IMR-90 (cell line): Measurements from ENCODE around the gene HECW1. TPM values are rescaled to one million over a fixed set of nuclear protein-coding genes. Genes with fewer than 3 reads are reported as not detected.

Source experiments
- ATAC-seq: fragments of 200-7000 bp; cut with Tn5 transposase; 2 replicates; pipeline ENCODE4 v1.9.1; 2020; ENCODE audit warnings: low read depth, mild to moderate bottlenecking, moderate library complexity
- BruUV-seq: library from RNA; stranded (reverse); fragments of 400-500 nt; replicated peaks from 2 replicates; lab custom pipeline; 2021; lab: Mats Ljungman, UMichigan
- CTCF ChIA-PET: fragments of 300-600 bp; formaldehyde crosslinking; extraction: SDS; loops from one replicate; lab custom pipeline; 2021; ENCODE audit warnings: antibody characterized with exemption; lab: Yijun Ruan, JAX
- POLR2A ChIA-PET: fragments of 300-600 bp; sonication (Branson Sonifier 250); formaldehyde crosslinking; loops from one replicate; lab custom pipeline; 2022; ENCODE audit warnings: antibody characterized with exemption; ENCODE audit not compliant: unreplicated experiment; lab: Charles Lee
- DNase-seq: peaks from one replicate; pipeline ENCODE4 v3.0.0; 2013
- H2AFZ ChIP-seq: replicated peaks from 2 replicates; pipeline ENCODE3; 2013; ENCODE audit warnings: low read length, mild to moderate bottlenecking; ENCODE audit not compliant: poor library complexity
- H2AK5ac ChIP-seq: 2 replicates; pipeline ENCODE4 v1.6.1; 2013; ENCODE audit warnings: low read depth, low read length, inconsistent platforms
- H2AK9ac ChIP-seq: replicated peaks from 2 replicates; pipeline ENCODE3; 2013; ENCODE audit warnings: mild to moderate bottlenecking, low read depth, low read length, moderate library complexity; ENCODE audit not compliant: poor library complexity
- H2BK120ac ChIP-seq: 2 replicates; pipeline ENCODE4 v1.6.1; 2013; ENCODE audit warnings: low read depth, low read length, inconsistent platforms
- H2BK15ac ChIP-seq: 3 replicates; pipeline ENCODE4 v1.6.1; 2013; ENCODE audit warnings: low read depth, low read length, inconsistent platforms
- H2BK20ac ChIP-seq: 2 replicates; pipeline ENCODE4 v1.6.1; 2013; ENCODE audit warnings: low read depth, mild to moderate bottlenecking, inconsistent platforms, low read length, moderate library complexity
- H2BK5ac ChIP-seq: 2 replicates; pipeline ENCODE4 v1.6.1; 2013; ENCODE audit warnings: mild to moderate bottlenecking, low read depth, low read length, inconsistent platforms; ENCODE audit not compliant: poor library complexity, severe bottlenecking
- H3K14ac ChIP-seq: replicated peaks from 2 replicates; pipeline ENCODE4 v1.6.1; 2013; ENCODE audit warnings: low read depth, low read length, inconsistent platforms
- H3K18ac ChIP-seq: 2 replicates; pipeline ENCODE4 v1.6.1; 2013; ENCODE audit warnings: low read depth, low read length, control low read depth
- H3K23ac ChIP-seq: 2 replicates; pipeline ENCODE4 v1.6.1; 2013; ENCODE audit warnings: low read depth, low read length, inconsistent platforms
- H3K27ac ChIP-seq: 2 replicates; pipeline ENCODE4 v1.5.1; 2013; ENCODE audit warnings: mild to moderate bottlenecking, control low read depth, low read length; ENCODE audit not compliant: insufficient read depth
- H3K27me3 ChIP-seq: 2 replicates; pipeline ENCODE4 v1.6.1; 2013; ENCODE audit warnings: low read length; ENCODE audit not compliant: control insufficient read depth, insufficient read depth
- H3K36me3 ChIP-seq: 2 replicates; pipeline ENCODE4 v1.6.1; 2013; ENCODE audit warnings: low read length, mixed read lengths; ENCODE audit not compliant: control insufficient read depth, insufficient read depth
- H3K4ac ChIP-seq: 2 replicates; pipeline ENCODE4 v1.6.1; 2013; ENCODE audit warnings: low read depth, low read length, inconsistent platforms
- H3K4me1 ChIP-seq: 2 replicates; pipeline ENCODE4 v1.6.1; 2013; ENCODE audit warnings: low read length, mixed read lengths; ENCODE audit not compliant: control insufficient read depth, insufficient read depth
- H3K4me2 ChIP-seq: 2 replicates; pipeline ENCODE4 v1.6.1; 2013; ENCODE audit warnings: low read depth, mild to moderate bottlenecking, control low read depth, low read length, moderate library complexity
- H3K4me3 ChIP-seq: 2 replicates; pipeline ENCODE4 v1.5.1; 2013; ENCODE audit warnings: low read depth, mild to moderate bottlenecking, control low read depth, low read length, moderate library complexity; ENCODE audit not compliant: insufficient read depth
- H3K56ac ChIP-seq: 2 replicates; pipeline ENCODE4 v1.6.1; 2013; ENCODE audit warnings: low read length, inconsistent platforms; ENCODE audit not compliant: insufficient read depth; ENCODE audit errors: extremely low read depth
- H3K79me1 ChIP-seq, 2 experiments: 2 replicates each; pipeline ENCODE4 v1.6.1; 2013; ENCODE audit warnings: low read length in 2 of 2, inconsistent platforms in 1 of 2, low read depth in 1 of 2
- H3K9ac ChIP-seq: 2 replicates; pipeline ENCODE4 v1.6.1; 2013; ENCODE audit warnings: low read depth, low read length, control low read depth
- H3K9me1 ChIP-seq: 2 replicates; pipeline ENCODE4 v1.6.1; 2013; ENCODE audit warnings: low read length, inconsistent platforms; ENCODE audit not compliant: insufficient read depth
- H3K9me3 ChIP-seq: 2 replicates; pipeline ENCODE4 v1.6.1; 2013; ENCODE audit warnings: low read length; ENCODE audit not compliant: control insufficient read depth, insufficient read depth
- H4K20me1 ChIP-seq: 2 replicates; pipeline ENCODE4 v1.6.1; 2013; ENCODE audit warnings: low read length, inconsistent platforms; ENCODE audit not compliant: insufficient read depth
- H4K5ac ChIP-seq: 2 replicates; pipeline ENCODE4 v1.6.1; 2013; ENCODE audit warnings: mild to moderate bottlenecking, low read depth, low read length, control low read depth
- H4K8ac ChIP-seq, 2 experiments: 2 replicates each; pipeline ENCODE4 v1.6.1; 2013; ENCODE audit warnings: low read depth in 2 of 2, low read length in 2 of 2, control low read depth in 1 of 2, inconsistent platforms in 1 of 2
- H4K91ac ChIP-seq: 2 replicates; pipeline ENCODE4 v1.6.1; 2013; ENCODE audit warnings: low read depth, low read length, inconsistent platforms; ENCODE audit not compliant: insufficient read depth
- BHLHE40 ChIP-seq: fragments of 150-350 bp; IDR thresholded peaks from 2 replicates; pipeline ENCODE4 v1.6.1; 2016; ENCODE audit warnings: mild to moderate bottlenecking, low read depth, low read length
- CEBPB ChIP-seq: IDR thresholded peaks from 2 replicates; pipeline ENCODE4 v1.6.1; 2012; ENCODE audit warnings: low read depth, low read length, improper control_type of control experiment
- CHD1 ChIP-seq: IDR thresholded peaks from 2 replicates; pipeline ENCODE4 v1.6.1; 2012; ENCODE audit warnings: low read depth, low read length, improper control_type of control experiment
- ELK1 ChIP-seq: fragments of 150-350 bp; IDR thresholded peaks from 2 replicates; pipeline ENCODE4 v1.6.1; 2016; ENCODE audit warnings: low read depth, mild to moderate bottlenecking, low read length, moderate library complexity, borderline replicate concordance
- FOS ChIP-seq: fragments of 150-350 bp; IDR thresholded peaks from 2 replicates; pipeline ENCODE4 v1.6.1; 2016; ENCODE audit warnings: low read depth, low read length
- MAFK ChIP-seq: IDR thresholded peaks from 2 replicates; pipeline ENCODE4 v1.6.1; 2012; ENCODE audit warnings: low read depth, low read length, improper control_type of control experiment
- MAZ ChIP-seq: IDR thresholded peaks from 2 replicates; pipeline ENCODE4 v1.6.1; 2012; ENCODE audit warnings: low read depth, mild to moderate bottlenecking, low read length, improper control_type of control experiment, moderate library complexity, borderline replicate concordance
- MXI1 ChIP-seq: IDR thresholded peaks from 2 replicates; pipeline ENCODE4 v1.6.1; 2012; ENCODE audit warnings: low read depth, mild to moderate bottlenecking, low read length, moderate library complexity, borderline replicate concordance
- NFE2L2 ChIP-seq: fragments of 150-350 bp; IDR thresholded peaks from 2 replicates; pipeline ENCODE4 v1.6.1; 2016; ENCODE audit warnings: low read depth, mild to moderate bottlenecking, low read length
- POLR2A ChIP-seq: IDR thresholded peaks from 2 replicates; pipeline ENCODE4 v1.6.1; 2012; ENCODE audit warnings: mild to moderate bottlenecking, low read depth, low read length
- RAD21 ChIP-seq: IDR thresholded peaks from 2 replicates; pipeline ENCODE4 v1.6.1; 2012; ENCODE audit warnings: low read length, improper control_type of control experiment
- RCOR1 ChIP-seq: IDR thresholded peaks from 2 replicates; pipeline ENCODE4 v1.6.1; 2012; ENCODE audit warnings: mild to moderate bottlenecking, low read length, improper control_type of control experiment; ENCODE audit not compliant: insufficient replicate concordance
- RFX5 ChIP-seq: IDR thresholded peaks from 2 replicates; pipeline ENCODE4 v1.8.0; 2012; ENCODE audit warnings: low read depth, mild to moderate bottlenecking, low read length, moderate library complexity
- SMC3 ChIP-seq: fragments of 150-350 bp; IDR thresholded peaks from 2 replicates; pipeline ENCODE4 v1.6.1; 2016; ENCODE audit warnings: low read depth, mild to moderate bottlenecking, antibody characterized with exemption, low read length, moderate library complexity
- WGBS, 2 experiments: methylation state at CpG; one replicate each; pipeline versions ENCODE4 v1.1.5 to v1.1.7; 2013; ENCODE audit warnings: missing lambda C conversion rate in 2 of 2; ENCODE audit not compliant: insufficient read length in 1 of 2; ENCODE audit errors: extremely low coverage in 2 of 2; 5-methylcytosine and 5-hydroxymethylcytosine counted together
- dilution Hi-C: fragments of 300-500 bp; cut with HindIII; formaldehyde crosslinking; loops from one replicate; pipeline ENCODE4 v1.14.3; 2018; ENCODE audit warnings: low sequenced_read_pairs; ENCODE audit not compliant: unreplicated experiment
- in situ Hi-C: fragments of 300-500 bp; cut with MboI; formaldehyde crosslinking; loops from 3 replicates; pipeline ENCODE4 v1.14.3; 2019; ENCODE audit warnings: low sequenced_read_pairs, inconsistent platforms, mixed read lengths
- intact Hi-C: fragments of 100-400 bp; cut with micrococcal nuclease; formaldehyde crosslinking; loops from 2 replicates; pipeline ENCODE4 v1.10.0; 2022
- polyA plus RNA-seq, 3 experiments: library from polyadenylated mRNA; depleted of rRNA; stranded (reverse); fragments of >200 nt; gene quantifications; 2 replicates each; pipeline ENCODE4 v1.2.3, GENCODE V29; 2012; ENCODE audit warnings: low replicate concordance in 1 of 3
- total RNA-seq: library from RNA; depleted of rRNA; stranded (reverse); fragments of >200 nt; gene quantifications from 2 replicates; pipeline ENCODE4 v1.2.3, GENCODE V29; 2012
- TF ChIP-seq, protein P1 (sequence below): fragments of 150-350 bp; IDR thresholded peaks from 2 replicates; pipeline ENCODE4 v1.6.1; 2017; ENCODE audit warnings: mild to moderate bottlenecking, antibody characterized with exemption, low read length, low read depth
- TF ChIP-seq, protein P2 (sequence below): conservative IDR thresholded peaks from 2 replicates; pipeline ENCODE4 v1.5.1; 2012; ENCODE audit warnings: mild to moderate bottlenecking, low read depth, low read length, improper control_type of control experiment

Gene HECW1
- total and polyA plus RNA-seq, 2 of the 4 experiments (the other 2 are of a cell fraction): 0.56 to 1.3 TPM

- Histone ChIP-seq H2AK9ac (no peak overlapping the region), H3K14ac (no peak overlapping the region), H4K8ac (no peak overlapping the region), H3K4me2 (no peak overlapping the region), H2BK120ac (no peak overlapping the region), H3K4me3 (no peak overlapping the region), H3K9me1 (peaks cover 4% of the 10 kb centered on the region; the same call in 1 of the 2 replicates), H3K9ac (no peak overlapping the region), H3K18ac (no peak overlapping the region), H3K36me3 (no peaks in the 10 kb centered on the region), H2BK5ac (no peak overlapping the region), H3K4me1 (no peaks in the 10 kb centered on the region), H2AFZ (no peak overlapping the region), H3K23ac (no peak overlapping the region), H2BK20ac (no peak overlapping the region), H3K56ac (no peak overlapping the region), H3K4ac (no peak overlapping the region), H2AK5ac (no peak overlapping the region), H3K27me3 (peaks cover 1% of the 10 kb centered on the region; the same call in 1 of the 2 replicates), H2BK15ac (no peak overlapping the region), H4K20me1 (no peaks in the 10 kb centered on the region), H3K27ac (no peak overlapping the region), H4K91ac (no peak overlapping the region), H3K9me3 (no peaks in the 10 kb centered on the region), H4K5ac (no peak overlapping the region), H3K79me1 (no peaks in the 10 kb centered on the region)
- DNase-seq (no peak), ATAC-seq (no peak)
- TF ChIP-seq, protein P1, sequence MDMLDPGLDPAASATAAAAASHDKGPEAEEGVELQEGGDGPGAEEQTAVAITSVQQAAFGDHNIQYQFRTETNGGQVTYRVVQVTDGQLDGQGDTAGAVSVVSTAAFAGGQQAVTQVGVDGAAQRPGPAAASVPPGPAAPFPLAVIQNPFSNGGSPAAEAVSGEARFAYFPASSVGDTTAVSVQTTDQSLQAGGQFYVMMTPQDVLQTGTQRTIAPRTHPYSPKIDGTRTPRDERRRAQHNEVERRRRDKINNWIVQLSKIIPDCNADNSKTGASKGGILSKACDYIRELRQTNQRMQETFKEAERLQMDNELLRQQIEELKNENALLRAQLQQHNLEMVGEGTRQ: no peak
- TF ChIP-seq RCOR1 (no peak), MXI1 (no peak), CEBPB (no peak), BHLHE40 (no peak), POLR2A (no peak), ELK1 (no peak), MAZ (no peak), SMC3 (no peak), MAFK (no peak), NFE2L2 (no peak), RAD21 (no peak), FOS (no peak), CHD1 (no peak), RFX5 (no peak)
- TF ChIP-seq, protein P2, sequence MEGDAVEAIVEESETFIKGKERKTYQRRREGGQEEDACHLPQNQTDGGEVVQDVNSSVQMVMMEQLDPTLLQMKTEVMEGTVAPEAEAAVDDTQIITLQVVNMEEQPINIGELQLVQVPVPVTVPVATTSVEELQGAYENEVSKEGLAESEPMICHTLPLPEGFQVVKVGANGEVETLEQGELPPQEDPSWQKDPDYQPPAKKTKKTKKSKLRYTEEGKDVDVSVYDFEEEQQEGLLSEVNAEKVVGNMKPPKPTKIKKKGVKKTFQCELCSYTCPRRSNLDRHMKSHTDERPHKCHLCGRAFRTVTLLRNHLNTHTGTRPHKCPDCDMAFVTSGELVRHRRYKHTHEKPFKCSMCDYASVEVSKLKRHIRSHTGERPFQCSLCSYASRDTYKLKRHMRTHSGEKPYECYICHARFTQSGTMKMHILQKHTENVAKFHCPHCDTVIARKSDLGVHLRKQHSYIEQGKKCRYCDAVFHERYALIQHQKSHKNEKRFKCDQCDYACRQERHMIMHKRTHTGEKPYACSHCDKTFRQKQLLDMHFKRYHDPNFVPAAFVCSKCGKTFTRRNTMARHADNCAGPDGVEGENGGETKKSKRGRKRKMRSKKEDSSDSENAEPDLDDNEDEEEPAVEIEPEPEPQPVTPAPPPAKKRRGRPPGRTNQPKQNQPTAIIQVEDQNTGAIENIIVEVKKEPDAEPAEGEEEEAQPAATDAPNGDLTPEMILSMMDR: no peak
- 57% methylated on average over 1 of the region's 6 CpGs; no CpG with 5 or more reads in 1 of the 2 experiments for WGBS, 2 experiments
- BruUV-seq: no TSS peak
- POLR2A ChIA-PET: no interaction called here
- dilution Hi-C loops: no loop called here
- CTCF ChIA-PET: no interaction called here
- in situ Hi-C loops: no loop called here
- intact Hi-C loops: no loop called here
These were observed 40.2 kb downstream of the HECW1 start for GRCh38 chr7:43152696-43153095.
